K562 (cell line): Measurements from ENCODE around the gene NUP153.

Experiments
- CTCF ChIP-seq, 3 experiments: IDR thresholded peaks in 2 of 3; conservative IDR thresholded peaks in 1 of 3; 2 replicates each; pipeline ENCODE4 v1.5.1; 2011 to 2012; ENCODE audit warnings: low read length in 3 of 3, mild to moderate bottlenecking in 3 of 3, control low read depth in 2 of 3, improper control_type of control experiment in 1 of 3, inconsistent platforms in 1 of 3, low read depth in 1 of 3, mixed read lengths in 1 of 3, moderate library complexity in 1 of 3; ENCODE audit not compliant: insufficient read depth in 2 of 3
- EP300 ChIP-seq: IDR thresholded peaks from 2 replicates; pipeline ENCODE4 v1.6.1; 2012; ENCODE audit warnings: low read length, improper control_type of control experiment
- POLR2AphosphoS5 ChIP-seq: IDR thresholded peaks from 2 replicates; pipeline ENCODE4 v1.6.1; 2011; ENCODE audit warnings: mild to moderate bottlenecking, low read depth, low read length, moderate library complexity; ENCODE audit not compliant: control insufficient read depth, insufficient read depth
- ZFP36 ChIP-seq: fragments of 150-350 bp; IDR thresholded peaks from 2 replicates; pipeline ENCODE4 v1.6.1; 2018; ENCODE audit warnings: low read length, low read depth; ENCODE audit not compliant: partially characterized antibody
- ZNF280A ChIP-seq: fragments of 450-650 bp; IDR thresholded peaks from 2 replicates; pipeline ENCODE4 v1.6.1; 2018; ENCODE audit warnings: mild to moderate bottlenecking, low read depth; ENCODE audit not compliant: partially characterized antibody

GRCh38 chr6:17593246-17593645, 113.5 kb downstream of the NUP153 start:
- no peak for TF ChIP-seq ZNF280A
- TF ChIP-seq POLR2AphosphoS5 = no peak
- no peak for TF ChIP-seq CTCF (IDR thresholded peaks at IDR 0.05 in 2 of 3, conservative IDR thresholded peaks at IDR 0.05 in 1 of 3; ENCODE audit: insufficient read depth in 2 of 3, low read depth in 1 of 3, low read length in 3 of 3)
- TF ChIP-seq ZFP36 = no peak
- TF ChIP-seq EP300 = no peak
